OCI-LY1 (cell line): ENCODE data around the gene CD8A.

Experiments used
- H2AFZ ChIP-seq: fragments of 200-600 bp; sonication (generic), shearing (Covaris generic); 2 replicates; pipeline ENCODE4 v1.6.0; 2014; ENCODE audit warnings: antibody characterized with exemption, mild to moderate bottlenecking, low read length
- H3F3A ChIP-seq: fragments of 200-600 bp; sonication (generic), shearing (Covaris generic); 2 replicates; pipeline ENCODE4 v1.6.0; 2014; ENCODE audit warnings: mild to moderate bottlenecking, antibody characterized with exemption, low read length, moderate library complexity; ENCODE audit not compliant: insufficient read depth
- H3K27ac ChIP-seq: fragments of 200-600 bp; sonication (generic); 2 replicates; pipeline ENCODE4 v1.5.1; 2014; ENCODE audit warnings: low read length, mixed run types, mild to moderate bottlenecking, low read depth; ENCODE audit not compliant: poor library complexity, severe bottlenecking
- H3K27me3 ChIP-seq: fragments of 200-600 bp; sonication (generic); 2 replicates; pipeline ENCODE4 v1.6.0; 2014; ENCODE audit warnings: antibody characterized with exemption, mild to moderate bottlenecking, low read length, moderate library complexity; ENCODE audit not compliant: insufficient read depth
- H3K36me3 ChIP-seq: fragments of 200-600 bp; sonication (generic); 2 replicates; pipeline ENCODE4 v1.6.1; 2014; ENCODE audit warnings: mild to moderate bottlenecking, antibody characterized with exemption, low read length, moderate library complexity, mixed read lengths; ENCODE audit not compliant: insufficient read depth
- H3K4me1 ChIP-seq: fragments of 200-600 bp; sonication (generic); 2 replicates; pipeline ENCODE4 v1.5.1; 2014; ENCODE audit warnings: mild to moderate bottlenecking, low read length, moderate library complexity; ENCODE audit not compliant: insufficient read depth, severe bottlenecking
- H3K4me2 ChIP-seq: fragments of 200-600 bp; sonication (generic), shearing (Covaris generic); 2 replicates; pipeline ENCODE4 v1.6.1; 2014; ENCODE audit warnings: low read length
- H3K4me3 ChIP-seq: fragments of 200-600 bp; sonication (generic); 2 replicates; pipeline ENCODE4 v1.5.1; 2014; ENCODE audit warnings: low read length, low read depth, mild to moderate bottlenecking, mixed read lengths; ENCODE audit not compliant: poor library complexity, severe bottlenecking
- H3K79me2 ChIP-seq: fragments of 200-600 bp; shearing (Covaris generic); 2 replicates; pipeline ENCODE4 v1.6.1; 2016; ENCODE audit warnings: mixed run types, low read length, mixed read lengths; ENCODE audit not compliant: insufficient read depth
- H3K9ac ChIP-seq: fragments of 200-600 bp; sonication (generic), shearing (Covaris generic); 2 replicates; pipeline ENCODE4 v1.6.1; 2014; ENCODE audit warnings: mild to moderate bottlenecking, low read length, mixed read lengths
- H3K9me2 ChIP-seq: fragments of 200-600 bp; sonication (generic), shearing (Covaris generic); 2 replicates; pipeline ENCODE4 v1.6.1; 2014; ENCODE audit warnings: low read depth, mild to moderate bottlenecking, low read length, mixed read lengths
- H3K9me3 ChIP-seq: fragments of 200-600 bp; shearing (Covaris generic); 2 replicates; pipeline ENCODE4 v1.6.1; 2014; ENCODE audit warnings: low read length, mixed read lengths
- H4K20me1 ChIP-seq: fragments of 200-600 bp; sonication (generic), shearing (Covaris generic); 2 replicates; pipeline ENCODE4 v1.6.0; 2016; ENCODE audit warnings: mild to moderate bottlenecking, low read length; ENCODE audit not compliant: insufficient read depth
- EZH2 ChIP-seq: fragments of 200-600 bp; sonication (generic), shearing (Covaris generic); IDR thresholded peaks from 2 replicates; pipeline ENCODE4 v1.8.0; 2017; ENCODE audit warnings: borderline replicate concordance, mixed run types, mild to moderate bottlenecking, antibody characterized with exemption, low read length, moderate library complexity, mixed read lengths
- TF ChIP-seq, protein P1 (sequence below): fragments of 200-600 bp; sonication (generic), shearing (Covaris generic); IDR thresholded peaks from 2 replicates; pipeline ENCODE4 v1.5.1; 2017; ENCODE audit warnings: mild to moderate bottlenecking, antibody characterized with exemption, low read length, moderate library complexity, mixed read lengths

The CD8A gene

GRCh38 chr2:86826951-86827350, 36.2 kb upstream of the CD8A start:
- Histone ChIP-seq H3K79me2 (no peaks in the 10 kb centered on the region), H3K4me1 (no peaks in the 10 kb centered on the region), H3K27me3 (no peaks in the 10 kb centered on the region), H3K4me3 (no peak overlapping the region), H3K9ac (no peak overlapping the region), H4K20me1 (no peaks in the 10 kb centered on the region), H3K9me3 (no peaks in the 10 kb centered on the region), H3F3A (no peaks in the 10 kb centered on the region), H3K36me3 (no peaks in the 10 kb centered on the region), H2AFZ (no peak overlapping the region), H3K9me2 (no peaks in the 10 kb centered on the region), H3K4me2 (no peak overlapping the region), H3K27ac (no peak overlapping the region)
- no peak for TF ChIP-seq EZH2
- TF ChIP-seq, protein P1, sequence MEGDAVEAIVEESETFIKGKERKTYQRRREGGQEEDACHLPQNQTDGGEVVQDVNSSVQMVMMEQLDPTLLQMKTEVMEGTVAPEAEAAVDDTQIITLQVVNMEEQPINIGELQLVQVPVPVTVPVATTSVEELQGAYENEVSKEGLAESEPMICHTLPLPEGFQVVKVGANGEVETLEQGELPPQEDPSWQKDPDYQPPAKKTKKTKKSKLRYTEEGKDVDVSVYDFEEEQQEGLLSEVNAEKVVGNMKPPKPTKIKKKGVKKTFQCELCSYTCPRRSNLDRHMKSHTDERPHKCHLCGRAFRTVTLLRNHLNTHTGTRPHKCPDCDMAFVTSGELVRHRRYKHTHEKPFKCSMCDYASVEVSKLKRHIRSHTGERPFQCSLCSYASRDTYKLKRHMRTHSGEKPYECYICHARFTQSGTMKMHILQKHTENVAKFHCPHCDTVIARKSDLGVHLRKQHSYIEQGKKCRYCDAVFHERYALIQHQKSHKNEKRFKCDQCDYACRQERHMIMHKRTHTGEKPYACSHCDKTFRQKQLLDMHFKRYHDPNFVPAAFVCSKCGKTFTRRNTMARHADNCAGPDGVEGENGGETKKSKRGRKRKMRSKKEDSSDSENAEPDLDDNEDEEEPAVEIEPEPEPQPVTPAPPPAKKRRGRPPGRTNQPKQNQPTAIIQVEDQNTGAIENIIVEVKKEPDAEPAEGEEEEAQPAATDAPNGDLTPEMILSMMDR = no peak

DNA sequence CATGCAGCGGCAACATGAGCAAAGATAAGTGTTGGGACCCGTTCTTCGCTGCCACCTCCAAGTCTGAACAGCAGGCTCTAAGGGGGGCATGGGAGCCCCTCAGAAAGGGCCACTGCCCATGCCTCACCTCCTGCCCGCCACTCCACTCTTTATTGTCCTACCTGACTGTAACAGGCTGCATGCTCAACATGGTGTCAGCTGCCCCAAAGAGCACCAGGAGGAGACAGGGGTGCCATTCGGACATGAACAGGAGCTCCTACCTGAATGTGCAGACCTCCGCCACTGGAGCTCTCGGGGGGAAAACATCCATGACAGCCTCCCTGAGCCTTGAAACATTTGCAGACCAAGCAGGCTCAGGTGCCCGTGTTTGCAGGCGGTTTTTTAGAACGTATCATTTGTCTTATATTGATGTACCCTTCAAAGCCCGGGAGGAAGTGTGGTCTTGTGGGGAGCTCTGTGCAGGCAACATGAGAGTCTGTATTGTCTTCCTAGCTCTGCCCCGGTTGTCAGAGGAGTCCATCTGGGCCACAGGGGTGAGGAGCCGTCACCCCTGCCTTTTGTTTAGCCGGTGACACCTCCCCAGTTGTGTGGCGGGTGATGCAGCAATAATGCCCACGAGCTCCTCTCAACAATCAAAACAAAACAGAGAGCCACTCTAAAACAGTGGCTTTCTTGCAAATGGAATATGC, 35.1 kb upstream of the CD8A start:
- Histone ChIP-seq H3K79me2 (no peaks in the 10 kb centered on the region), H3K4me3 (no peak overlapping the region), H3K4me1 (no peaks in the 10 kb centered on the region), H3K27ac (no peak overlapping the region), H3K27me3 (no peaks in the 10 kb centered on the region), H4K20me1 (no peaks in the 10 kb centered on the region), H3K9ac (no peak overlapping the region), H2AFZ (no peak overlapping the region), H3K9me3 (no peaks in the 10 kb centered on the region), H3K36me3 (no peaks in the 10 kb centered on the region), H3K4me2 (no peak overlapping the region), H3K9me2 (no peaks in the 10 kb centered on the region), H3F3A (no peaks in the 10 kb centered on the region)
- TF ChIP-seq, protein P1 = no peak
- no peak for TF ChIP-seq EZH2

DNA sequence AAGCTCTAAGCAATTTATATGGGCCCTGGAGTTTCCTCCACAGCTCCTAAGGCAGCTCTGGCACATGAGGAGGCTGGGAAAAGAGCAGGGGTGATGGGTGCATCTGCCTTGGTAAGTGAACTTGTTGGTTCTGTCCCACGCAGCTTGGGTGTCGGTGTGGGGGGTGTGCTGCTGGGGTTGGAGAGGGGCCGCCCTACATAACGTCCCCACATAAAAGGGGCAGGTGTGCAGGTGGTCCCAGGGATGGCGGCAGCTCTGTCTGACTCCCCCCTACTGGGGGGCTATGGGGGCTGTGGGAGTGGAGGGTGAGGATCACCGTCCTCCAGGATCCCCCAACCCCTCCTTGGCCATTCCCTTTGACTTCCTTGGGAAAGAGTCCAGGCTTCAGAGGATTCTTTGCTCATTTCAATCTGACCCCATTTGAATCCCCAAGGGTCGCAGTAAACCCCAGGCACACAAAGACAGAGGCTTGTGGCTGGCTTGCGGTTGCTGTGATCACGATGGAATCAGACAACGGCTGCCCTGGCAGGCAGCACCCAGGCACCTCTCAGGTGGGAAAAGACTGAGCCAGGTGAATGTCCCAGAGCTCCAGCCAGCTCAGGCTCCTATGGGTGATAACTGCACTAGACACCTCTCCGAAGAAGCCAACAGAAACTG, 34.5 kb upstream of the CD8A start:
- no peak overlapping the region for H3K4me2 ChIP-seq

More for the DNA sequence above, 34.5 kb upstream of the CD8A start:
- Histone ChIP-seq H3K79me2 (no peaks in the 10 kb centered on the region), H3K27ac (no peak overlapping the region), H3K9me2 (no peaks in the 10 kb centered on the region), H3K9me3 (no peaks in the 10 kb centered on the region), H4K20me1 (no peaks in the 10 kb centered on the region), H3K4me3 (no peak overlapping the region), H3K4me1 (no peaks in the 10 kb centered on the region), H3F3A (no peaks in the 10 kb centered on the region), H3K36me3 (no peaks in the 10 kb centered on the region), H3K9ac (no peak overlapping the region), H3K27me3 (no peaks in the 10 kb centered on the region), H2AFZ (no peak overlapping the region)
- no peak for TF ChIP-seq EZH2
- TF ChIP-seq, protein P1 = no peak
